ENCODE measurements around the gene PLCG2. TPM values are rescaled to one million over a fixed set of nuclear protein-coding genes. Genes with fewer than 3 reads are reported as not detected.

Gene PLCG2
- total RNA-seq, 1 experiment from 2014 or later: 6.0 TPM

DNA sequence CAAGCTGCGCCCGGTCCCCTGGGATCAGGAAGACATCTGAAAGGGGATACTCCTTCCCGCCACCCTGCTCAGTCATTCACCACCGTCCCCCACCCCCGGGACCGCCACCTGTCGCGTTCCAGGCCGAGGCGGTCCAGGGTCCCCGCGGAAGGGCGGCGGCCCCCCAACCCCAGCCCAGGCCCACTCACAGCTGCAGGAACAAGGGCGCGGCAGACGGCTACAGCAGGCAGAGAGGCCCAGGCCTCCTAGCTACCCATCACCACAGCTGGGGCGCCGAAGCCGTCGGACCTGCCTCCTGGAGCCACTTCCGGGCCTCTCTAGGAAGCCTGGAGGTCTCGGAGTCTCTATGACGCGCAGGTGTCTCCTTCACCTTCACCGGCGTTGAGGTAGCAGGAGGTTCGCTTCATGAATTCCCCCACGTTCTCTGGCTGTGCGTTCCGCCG, 232.1 kb downstream of the PLCG2 start, which contains the start of gene SDR42E1:
TSS of gene SDR42E1 (minus strand) at position 272 of the 443 bp plus-strand sequence. CDS start 10,612 bp downstream, outside the sequence.
- no peak within 1 kb of the TSS for H2BK12ac ChIP-seq (ENCODE audit: insufficient read length, low read depth, low read length)
- no peak within 1 kb of the TSS for H3K27ac ChIP-seq (ENCODE audit: insufficient read length, low read depth, low read length)
- H4K5ac ChIP-seq (ENCODE audit: insufficient read length, low read depth, low read length): no peak within 1 kb of the TSS
- no peak within 1 kb of the TSS for H4K8ac ChIP-seq (replicated peaks; ENCODE audit: insufficient read length, low read depth, low read length)
- H3K27ac Mint-ChIP-seq: no peak within 1 kb of the TSS; a peak in 2 of 7 replicates
- no peaks in the 10 kb centered on the region for H3K23me2 ChIP-seq (ENCODE audit: insufficient read length, low read depth, low read length, poor library complexity, severe bottlenecking)
- H3K9ac ChIP-seq (ENCODE audit: extremely low read depth, insufficient read length, low read length): no peak within 1 kb of the TSS
- H2BK15ac ChIP-seq (ENCODE audit: low read depth, low read length): no peak within 1 kb of the TSS
- H3K18ac ChIP-seq (ENCODE audit: insufficient read length, low read depth, low read length): no peak within 1 kb of the TSS
- H2AFZ ChIP-seq (ENCODE audit: low read length): no peak within 1 kb of the TSS
- H4K20me1 ChIP-seq (ENCODE audit: control insufficient read depth, insufficient read depth, insufficient read length): no peaks in the 10 kb centered on the region
- no peak within 1 kb of the TSS for H2BK20ac ChIP-seq (ENCODE audit: low read depth, low read length, poor library complexity, severe bottlenecking)
- no peak for DNase-seq
- no peak within 1 kb of the TSS for H3K4ac ChIP-seq (ENCODE audit: low read depth, low read length)
- no peaks in the 10 kb centered on the region for H3K4me1 Mint-ChIP-seq
- no peak within 1 kb of the TSS for H3K14ac ChIP-seq (ENCODE audit: insufficient read depth, low read length)
- H3K79me1 ChIP-seq (ENCODE audit: insufficient read depth, low read depth, low read length, poor library complexity, severe bottlenecking): no peaks in the 10 kb centered on the region
- peaks cover 9% of the 10 kb centered on the region for H3K27me3 Mint-ChIP-seq (ENCODE audit: low read depth)
- H3K36me3 Mint-ChIP-seq (ENCODE audit: insufficient read depth in 1 of 3, low read depth in 3 of 3): peaks cover 25 to 35% (median 30%) of the 10 kb centered on the region in 3 experiments
- H3K4me2 ChIP-seq (ENCODE audit: insufficient read depth, insufficient read length, low read length): no peak within 1 kb of the TSS
- TF ChIP-seq CTCF (conservative IDR thresholded peaks at IDR 0.05): no peak
- H2AK5ac ChIP-seq (ENCODE audit: insufficient read length, low read length): no peak within 1 kb of the TSS
- H2BK5ac ChIP-seq (ENCODE audit: insufficient read length, low read length): no peak within 1 kb of the TSS
- no peak within 1 kb of the TSS for H2BK120ac ChIP-seq (ENCODE audit: low read depth, low read length, poor library complexity, severe bottlenecking)
- no peaks in the 10 kb centered on the region for H3K79me2 ChIP-seq (ENCODE audit: insufficient read depth, low read length)
- no peak within 1 kb of the TSS for H4K91ac ChIP-seq (ENCODE audit: insufficient read length, low read depth, low read length)
- no peaks in the 10 kb centered on the region for H3K4me1 ChIP-seq (ENCODE audit: insufficient read depth, low read length)
- H3K4me3 Mint-ChIP-seq: no peak within 1 kb of the TSS; a peak in 1 of 5 replicates
- peaks cover 43 to 53% of the 10 kb centered on the region in 2 experiments for H3K9me3 Mint-ChIP-seq
- H3K27me3 ChIP-seq (ENCODE audit: insufficient read depth, low read length): no peaks in the 10 kb centered on the region
- no peak within 1 kb of the TSS for H3K23ac ChIP-seq (ENCODE audit: insufficient read length, low read depth, low read length)
- WGBS (ENCODE audit: extremely low coverage, insufficient read length, low lambda C conversion rate): no CpG with 5 or more reads among the region's 32 CpGs
- peaks cover 5% of the 10 kb centered on the region for H3K9me3 ChIP-seq (ENCODE audit: control insufficient read depth, low read depth, low read length)
- no peak within 1 kb of the TSS for H3K56ac ChIP-seq (ENCODE audit: insufficient read length, low read depth, low read length)
- no peak within 1 kb of the TSS for H3T11ph ChIP-seq (ENCODE audit: low read length)

Other genes with a start within 250 kb of the PLCG2 start
- gene SDR42E1, start 232.2 kb downstream of the PLCG2 start, total RNA-seq (2021): 0.02 TPM in 1 of 2 replicates, not detected in the other